ENCODE data around the gene GPC5. TPM values are rescaled to one million over a fixed set of nuclear protein-coding genes. Genes with fewer than 3 reads are reported as not detected.

GPC5 gene
- total RNA-seq, 1 donor from 2014 or later = 0.17 TPM

DNA sequence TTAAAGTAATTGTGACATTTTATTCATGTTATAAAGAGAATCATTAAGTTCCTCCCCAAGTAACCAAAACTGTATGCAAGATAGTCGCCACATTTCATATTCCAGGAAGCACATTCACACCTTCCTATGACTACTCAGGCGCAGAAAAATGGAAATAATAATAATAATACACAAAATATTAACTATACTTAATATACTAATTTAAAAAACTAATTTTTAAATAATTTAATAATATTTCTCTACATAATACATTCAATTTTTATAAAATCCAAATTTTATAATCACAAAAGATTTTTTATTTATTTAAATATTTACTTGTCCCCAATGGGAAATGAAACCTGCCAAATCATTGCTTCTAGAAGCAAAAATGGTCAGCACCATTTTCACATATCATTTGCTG, 1030.8 kb downstream of the GPC5 start:
- Histone ChIP-seq H3K36me3 (ENCODE audit: control insufficient read depth, insufficient read depth, low read length) (no peaks in the 10 kb centered on the region), H3K4me3 (ENCODE audit: low read depth, low read length) (no peak overlapping the region), H3K27me3 (ENCODE audit: control insufficient read depth, insufficient read depth, low read length) (no peaks in the 10 kb centered on the region)
- TF ChIP-seq, protein P1, sequence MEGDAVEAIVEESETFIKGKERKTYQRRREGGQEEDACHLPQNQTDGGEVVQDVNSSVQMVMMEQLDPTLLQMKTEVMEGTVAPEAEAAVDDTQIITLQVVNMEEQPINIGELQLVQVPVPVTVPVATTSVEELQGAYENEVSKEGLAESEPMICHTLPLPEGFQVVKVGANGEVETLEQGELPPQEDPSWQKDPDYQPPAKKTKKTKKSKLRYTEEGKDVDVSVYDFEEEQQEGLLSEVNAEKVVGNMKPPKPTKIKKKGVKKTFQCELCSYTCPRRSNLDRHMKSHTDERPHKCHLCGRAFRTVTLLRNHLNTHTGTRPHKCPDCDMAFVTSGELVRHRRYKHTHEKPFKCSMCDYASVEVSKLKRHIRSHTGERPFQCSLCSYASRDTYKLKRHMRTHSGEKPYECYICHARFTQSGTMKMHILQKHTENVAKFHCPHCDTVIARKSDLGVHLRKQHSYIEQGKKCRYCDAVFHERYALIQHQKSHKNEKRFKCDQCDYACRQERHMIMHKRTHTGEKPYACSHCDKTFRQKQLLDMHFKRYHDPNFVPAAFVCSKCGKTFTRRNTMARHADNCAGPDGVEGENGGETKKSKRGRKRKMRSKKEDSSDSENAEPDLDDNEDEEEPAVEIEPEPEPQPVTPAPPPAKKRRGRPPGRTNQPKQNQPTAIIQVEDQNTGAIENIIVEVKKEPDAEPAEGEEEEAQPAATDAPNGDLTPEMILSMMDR (IDR thresholded peaks at IDR 0.05; ENCODE audit: insufficient read depth, low read length, poor library complexity, severe bottlenecking) = no peak
- DNase-seq (ENCODE audit: low read depth) = no peak

DNA sequence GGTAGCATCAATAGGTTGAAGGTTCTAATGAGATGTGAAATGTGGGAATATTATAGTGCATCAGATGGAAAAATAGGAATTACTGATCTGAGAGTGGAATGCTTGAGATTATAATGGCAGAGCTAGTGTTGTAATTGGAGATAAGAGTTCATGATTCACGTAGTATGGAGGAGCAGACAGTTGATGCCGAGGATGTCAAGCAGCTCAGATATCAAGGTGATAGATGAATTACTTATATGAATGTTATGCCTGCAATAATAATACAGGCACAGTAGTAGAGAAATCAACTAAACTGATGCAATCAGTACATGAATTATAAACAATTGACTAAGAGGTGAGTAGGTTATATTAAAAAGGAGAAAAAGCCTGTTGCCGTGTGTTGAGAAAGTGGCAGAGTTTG, 1035.0 kb downstream of the GPC5 start:
- Histone ChIP-seq H3K36me3 (ENCODE audit: control insufficient read depth, insufficient read depth, low read length) (no peaks in the 10 kb centered on the region), H3K4me3 (ENCODE audit: low read depth, low read length) (no peak overlapping the region), H3K27me3 (ENCODE audit: control insufficient read depth, insufficient read depth, low read length) (no peaks in the 10 kb centered on the region)
- TF ChIP-seq, protein P1 (IDR thresholded peaks at IDR 0.05; ENCODE audit: insufficient read depth, low read length, poor library complexity, severe bottlenecking) = no peak
- no peak for DNase-seq (ENCODE audit: low read depth)

DNA sequence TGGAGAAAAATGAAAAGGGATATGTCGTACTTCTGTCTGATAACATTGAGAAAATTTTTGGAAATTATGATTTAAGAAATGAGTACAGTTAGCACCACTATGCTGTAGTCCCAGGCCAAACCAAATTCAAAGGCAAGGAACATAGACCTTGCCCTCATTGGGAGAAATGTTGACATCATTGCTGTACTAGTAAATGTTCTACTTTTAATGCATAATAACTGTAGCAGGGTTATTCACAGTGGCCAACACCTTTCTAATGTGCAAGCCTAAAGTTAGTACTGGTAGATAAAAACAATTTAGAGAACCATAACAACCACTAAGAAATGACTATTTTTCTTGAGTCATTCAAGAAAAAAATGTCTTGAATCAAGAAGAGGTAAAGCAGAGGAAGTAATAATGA, 1035.5 kb downstream of the GPC5 start:
- Histone ChIP-seq H3K36me3 (ENCODE audit: control insufficient read depth, insufficient read depth, low read length) (no peaks in the 10 kb centered on the region), H3K27me3 (ENCODE audit: control insufficient read depth, insufficient read depth, low read length) (no peaks in the 10 kb centered on the region), H3K4me3 (ENCODE audit: low read depth, low read length) (no peak overlapping the region)
- TF ChIP-seq, protein P1 (IDR thresholded peaks at IDR 0.05; ENCODE audit: insufficient read depth, low read length, poor library complexity, severe bottlenecking) = no peak
- no peak for DNase-seq (ENCODE audit: low read depth)

DNA sequence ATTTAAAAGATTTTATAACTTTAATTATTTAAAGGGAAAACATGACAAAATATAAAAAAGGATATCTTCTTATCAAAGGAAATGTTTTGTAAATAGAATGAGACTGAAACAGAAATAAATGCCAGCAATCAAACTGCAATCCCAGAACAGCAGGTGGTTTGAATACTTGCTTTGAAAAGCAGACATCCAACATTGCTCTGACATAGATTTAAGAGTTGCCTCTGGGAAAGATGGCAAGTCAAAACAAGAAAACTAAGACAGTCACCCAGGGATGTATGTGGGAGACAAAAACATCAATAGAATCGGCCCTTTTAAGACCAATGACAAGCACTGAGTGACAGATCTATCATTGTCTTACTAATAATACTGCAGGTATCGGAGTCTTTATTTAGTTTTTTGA, 1038.5 kb downstream of the GPC5 start:
- TF ChIP-seq, protein P1 (IDR thresholded peaks at IDR 0.05; ENCODE audit: insufficient read depth, low read length, poor library complexity, severe bottlenecking) = no peak

DNA sequence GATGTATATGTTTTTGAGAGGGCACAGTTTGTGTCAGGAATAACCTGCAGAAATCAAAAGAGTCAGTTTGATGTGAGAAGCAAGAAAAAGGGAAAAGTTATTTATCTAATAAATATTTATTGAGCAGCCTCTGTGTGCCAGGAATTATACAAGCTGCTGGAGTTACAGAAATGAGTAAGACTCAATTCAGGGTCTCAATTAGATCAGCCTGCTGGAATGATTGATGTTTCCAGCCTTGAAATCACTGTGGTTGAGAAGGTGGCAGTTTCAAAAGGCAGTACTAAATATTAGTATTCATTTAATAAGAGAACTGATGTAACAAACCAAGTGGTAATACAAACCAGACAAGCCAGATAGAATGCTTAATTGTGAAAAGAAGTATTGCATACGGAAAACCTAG, 1045.8 kb downstream of the GPC5 start:
- H3K4me3 ChIP-seq (ENCODE audit: low read depth, low read length) = no peak overlapping the region
- TF ChIP-seq, protein P1 (IDR thresholded peaks at IDR 0.05; ENCODE audit: insufficient read depth, low read length, poor library complexity, severe bottlenecking) = no peak
- DNase-seq (ENCODE audit: low read depth) = no peak

More for the DNA sequence above, 1038.5 kb downstream of the GPC5 start:
- H3K27me3 ChIP-seq (ENCODE audit: control insufficient read depth, insufficient read depth, low read length) = no peaks in the 10 kb centered on the region
- H3K36me3 ChIP-seq (ENCODE audit: control insufficient read depth, insufficient read depth, low read length) = no peaks in the 10 kb centered on the region
- no peak overlapping the region for H3K4me3 ChIP-seq (ENCODE audit: low read depth, low read length)
- no peak for DNase-seq (ENCODE audit: low read depth)

DNA sequence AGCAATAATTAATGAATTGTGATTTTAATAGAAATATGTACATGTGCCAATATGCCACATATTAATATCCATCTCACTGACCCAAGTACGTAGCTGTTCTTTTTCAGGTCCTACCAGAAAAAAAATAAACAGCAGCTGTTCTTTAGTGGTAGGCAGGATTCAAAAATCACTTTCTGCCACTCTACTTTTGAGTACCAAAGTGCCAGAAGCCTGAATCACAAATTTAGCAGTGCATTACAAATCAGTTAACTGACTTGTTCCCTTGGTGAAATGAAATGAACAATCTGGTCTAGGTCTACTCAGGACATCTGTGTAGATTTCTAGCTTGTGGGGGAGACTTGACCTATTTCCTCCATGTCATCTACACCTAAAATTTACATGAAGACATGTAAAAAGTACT, 1052.6 kb downstream of the GPC5 start:
- DNase-seq (ENCODE audit: low read depth) = no peak
- Histone ChIP-seq H3K36me3 (ENCODE audit: control insufficient read depth, insufficient read depth, low read length) (no peaks in the 10 kb centered on the region), H3K4me3 (ENCODE audit: low read depth, low read length) (no peak overlapping the region), H3K27me3 (ENCODE audit: control insufficient read depth, insufficient read depth, low read length) (no peaks in the 10 kb centered on the region)
- TF ChIP-seq, protein P1 (IDR thresholded peaks at IDR 0.05; ENCODE audit: insufficient read depth, low read length, poor library complexity, severe bottlenecking) = no peak

More for the DNA sequence above, 1045.8 kb downstream of the GPC5 start:
- Histone ChIP-seq H3K36me3 (ENCODE audit: control insufficient read depth, insufficient read depth, low read length) (no peaks in the 10 kb centered on the region), H3K27me3 (ENCODE audit: control insufficient read depth, insufficient read depth, low read length) (no peaks in the 10 kb centered on the region)
